Neural cell (in vitro differentiated cells): ENCODE results near the gene PRTG.

Experiments
- CTCF ChIP-seq: fragments of 450-650 bp; IDR thresholded peaks from 2 replicates; pipeline ENCODE4 v1.5.1; 2014; ENCODE audit warnings: antibody characterized with exemption, mild to moderate bottlenecking, moderate library complexity; ENCODE audit not compliant: poor library complexity, severe bottlenecking
- EZH2 ChIP-seq: fragments of 200-600, 300-800 bp; shearing (Covaris generic), sonication (generic); IDR thresholded peaks from 2 replicates; pipeline ENCODE4 v1.6.1; 2014; ENCODE audit warnings: antibody characterized with exemption, low read length, borderline replicate concordance, mild to moderate bottlenecking; ENCODE audit not compliant: insufficient read depth, poor library complexity, severe bottlenecking
- MXI1 ChIP-seq: fragments of 450-650 bp; conservative IDR thresholded peaks from 2 replicates; pipeline ENCODE4 v1.6.1; 2014; ENCODE audit warnings: antibody characterized with exemption, mild to moderate bottlenecking; ENCODE audit not compliant: poor library complexity, severe bottlenecking
- RAD21 ChIP-seq: fragments of 450-650 bp; conservative IDR thresholded peaks from 2 replicates; pipeline ENCODE4 v1.6.1; 2014; ENCODE audit warnings: antibody characterized with exemption, mild to moderate bottlenecking, moderate library complexity
- SMC3 ChIP-seq: fragments of 450-650 bp; conservative IDR thresholded peaks from 2 replicates; pipeline ENCODE4 v1.6.1; 2014; ENCODE audit warnings: antibody characterized with exemption, mild to moderate bottlenecking, moderate library complexity; ENCODE audit not compliant: poor library complexity
- TAF1 ChIP-seq: IDR thresholded peaks from 2 replicates; pipeline ENCODE4 v1.6.1; 2012; ENCODE audit warnings: low read depth

GRCh38 chr15:55681631-55682030, 61.3 kb downstream of the PRTG start:
- no peak for TF ChIP-seq TAF1
- TF ChIP-seq MXI1: no peak
- no peak for TF ChIP-seq SMC3
- no peak for TF ChIP-seq CTCF
- no peak for TF ChIP-seq EZH2
- TF ChIP-seq RAD21: no peak
